DLD1 (cell line): ENCODE data around the gene SMYD3.

Experiments used
- in situ Hi-C: cut with HindIII; loops from 2 replicates; pipeline ENCODE4 v1.10.0; 2017; ENCODE audit warnings: low sequenced_read_pairs

The SMYD3 gene

GRCh38 chr1:246311461-246311860, 195.6 kb downstream of the SMYD3 start:
- in situ Hi-C loops, result no loop called here

- in situ Hi-C loops, result no loop called here
Observed at GRCh38 chr1:246309247-246309884, 197.7 kb downstream of the SMYD3 start.

GRCh38 chr1:246308533-246309075, 198.5 kb downstream of the SMYD3 start:
- in situ Hi-C loops, result no loop called here

GRCh38 chr1:246306415-246307037, 200.6 kb downstream of the SMYD3 start:
- in situ Hi-C loops, result no loop called here

GRCh38 chr1:246304484-246305259, 202.4 kb downstream of the SMYD3 start:
- in situ Hi-C loops, result no loop called here

GRCh38 chr1:246302711-246303317, 204.3 kb downstream of the SMYD3 start:
- in situ Hi-C loops, result no loop called here

- in situ Hi-C loops, result no loop called here
Observed at GRCh38 chr1:246302251-246302625, 204.8 kb downstream of the SMYD3 start.

GRCh38 chr1:246301553-246302250, 205.4 kb downstream of the SMYD3 start:
- in situ Hi-C loops, result no loop called here

- in situ Hi-C loops, result no loop called here
Observed at GRCh38 chr1:246300626-246301549, 206.2 kb downstream of the SMYD3 start.

GRCh38 chr1:246297279-246298265, 209.5 kb downstream of the SMYD3 start:
- in situ Hi-C loops, result no loop called here

- in situ Hi-C loops, result no loop called here
Observed at GRCh38 chr1:246295968-246296367, 211.1 kb downstream of the SMYD3 start.

- in situ Hi-C loops, result no loop called here
Observed at GRCh38 chr1:246295340-246295739, 211.7 kb downstream of the SMYD3 start.

- in situ Hi-C loops, result no loop called here
Observed at GRCh38 chr1:246294263-246294662, 212.8 kb downstream of the SMYD3 start.

- in situ Hi-C loops, result no loop called here
Observed at GRCh38 chr1:246293366-246294121, 213.5 kb downstream of the SMYD3 start.

GRCh38 chr1:246292571-246292970, 214.5 kb downstream of the SMYD3 start:
- in situ Hi-C loops, result no loop called here

GRCh38 chr1:246291127-246291526, 216.0 kb downstream of the SMYD3 start:
- in situ Hi-C loops, result no loop called here

- in situ Hi-C loops, result no loop called here
Observed at GRCh38 chr1:246283771-246284410, 223.2 kb downstream of the SMYD3 start.
